ENCODE results near the gene ATP5MG.
"Not testable (repeated sequence)": the region's sequence is repeated elsewhere in the genome, so short reads cannot be mapped to it uniquely, and the experiment has no call there.

ATP5MG gene

GRCh38 chr11:118406599-118407166 lies 5.3 kb downstream of the ATP5MG start:
- peak; percentile 54 for DNase-seq (ENCODE audit: low read depth)

GRCh38 chr11:118410055-118410745 lies 8.8 kb downstream of the ATP5MG start:
- DNase-seq (ENCODE audit: low read depth) = no peak

- no peak for DNase-seq (ENCODE audit: low read depth)
Observed at GRCh38 chr11:118411530-118411929, 10.1 kb downstream of the ATP5MG start.

- no peak for DNase-seq (ENCODE audit: low read depth)
Observed at GRCh38 chr11:118412921-118413320, 11.5 kb downstream of the ATP5MG start.

GRCh38 chr11:118415062-118415738 lies 13.8 kb downstream of the ATP5MG start:
- no peak for DNase-seq (ENCODE audit: low read depth)

GRCh38 chr11:118415739-118416068 lies 14.3 kb downstream of the ATP5MG start:
- peak; percentile 95 for DNase-seq (ENCODE audit: low read depth)

GRCh38 chr11:118416900-118417299 lies 15.5 kb downstream of the ATP5MG start:
- not testable (repeated sequence) for DNase-seq (ENCODE audit: low read depth)

- no peak for DNase-seq (ENCODE audit: low read depth)
Observed at GRCh38 chr11:118417801-118418200, 16.4 kb downstream of the ATP5MG start.

GRCh38 chr11:118418766-118419165 lies 17.4 kb downstream of the ATP5MG start:
- no peak for DNase-seq (ENCODE audit: low read depth)

GRCh38 chr11:118427707-118428106 lies 26.3 kb downstream of the ATP5MG start:
- no peak for DNase-seq (ENCODE audit: low read depth)

GRCh38 chr11:118430956-118431355 lies 29.6 kb downstream of the ATP5MG start:
- no peak for DNase-seq (ENCODE audit: low read depth)

- peak; percentile 56 for DNase-seq (ENCODE audit: low read depth)
Observed at GRCh38 chr11:118434123-118434552, 32.7 kb downstream of the ATP5MG start.

GRCh38 chr11:118434553-118435289 lies 33.3 kb downstream of the ATP5MG start:
- DNase-seq (ENCODE audit: low read depth) = no peak

GRCh38 chr11:118435290-118435892 lies 34.0 kb downstream of the ATP5MG start:
- DNase-seq (ENCODE audit: low read depth) = peak; percentile 14

- peak; percentile 99 for DNase-seq (ENCODE audit: low read depth)
Observed at GRCh38 chr11:118435893-118436624, 34.7 kb downstream of the ATP5MG start, which contains the start of gene KMT2A. Gene KMT2A (plus strand): TSS chr11:118436492. CDS start chr11:118436513, 21 bp downstream.

GRCh38 chr11:118436639-118437207 lies 35.3 kb downstream of the ATP5MG start:
- DNase-seq (ENCODE audit: low read depth) = no peak

- DNase-seq (ENCODE audit: low read depth) = no peak
Observed at GRCh38 chr11:118437208-118438125, 36.1 kb downstream of the ATP5MG start.

- DNase-seq (ENCODE audit: low read depth) = peak; percentile 75
Observed at GRCh38 chr11:118438314-118438931, 37.0 kb downstream of the ATP5MG start.

GRCh38 chr11:118439646-118440045 lies 38.2 kb downstream of the ATP5MG start:
- no peak for DNase-seq (ENCODE audit: low read depth)
